Neuron (in vitro differentiated cells): ENCODE data around the gene FREM1.

Experiments used
- H2AFZ ChIP-seq: one replicate; pipeline ENCODE4 v1.6.1; 2013; ENCODE audit warnings: low read depth, mild to moderate bottlenecking, inconsistent platforms, low read length, moderate library complexity
- H3K27me3 ChIP-seq: one replicate; pipeline ENCODE4 v1.6.1; 2013; ENCODE audit warnings: low read length; ENCODE audit not compliant: insufficient read depth
- H3K36me3 ChIP-seq: one replicate; pipeline ENCODE4 v1.6.1; 2013; ENCODE audit warnings: low read length; ENCODE audit not compliant: insufficient read depth
- H3K4me1 ChIP-seq: one replicate; pipeline ENCODE4 v1.6.1; 2013; ENCODE audit warnings: low read length; ENCODE audit not compliant: insufficient read depth
- H3K4me3 ChIP-seq: 2 replicates; pipeline ENCODE4 v1.5.1; 2013; ENCODE audit warnings: mild to moderate bottlenecking, low read length, moderate library complexity
- H3K9me3 ChIP-seq: one replicate; pipeline ENCODE4 v1.6.1; 2013; ENCODE audit warnings: low read length

FREM1 gene

DNA sequence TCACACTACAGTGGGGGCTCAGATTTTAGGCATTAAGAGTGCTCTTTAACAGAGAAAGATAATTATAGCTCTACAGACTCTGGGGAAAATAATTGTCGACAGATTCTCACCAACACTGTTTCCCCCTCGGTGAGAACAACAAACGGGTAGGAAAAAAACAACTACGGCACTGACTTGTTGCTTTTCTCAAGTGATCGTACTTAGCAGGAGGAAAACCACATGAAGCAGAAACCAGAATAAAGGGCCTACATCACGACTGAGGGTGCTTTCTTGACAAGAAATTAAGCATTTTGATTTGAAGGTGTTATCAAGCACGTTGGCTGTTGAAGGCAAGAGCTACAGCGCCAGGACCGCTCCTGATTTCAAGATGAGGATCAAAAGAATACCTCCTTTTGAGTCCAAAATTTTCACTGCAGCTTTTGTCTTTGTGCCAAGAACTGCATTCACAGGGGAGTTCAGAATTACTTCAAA is 160.5 kb downstream of the FREM1 start:
- peaks cover 15% of the 10 kb centered on the region for H3K36me3 ChIP-seq
- H2AFZ ChIP-seq = no peak overlapping the region
- H3K9me3 ChIP-seq = no peaks in the 10 kb centered on the region
- no peaks in the 10 kb centered on the region for H3K4me1 ChIP-seq
- H3K27me3 ChIP-seq = no peaks in the 10 kb centered on the region
- no peak overlapping the region for H3K4me3 ChIP-seq

GRCh38 chr9:14748373-14748772 is 161.9 kb downstream of the FREM1 start:
- no peak overlapping the region for H2AFZ ChIP-seq
- no peaks in the 10 kb centered on the region for H3K9me3 ChIP-seq
- no peaks in the 10 kb centered on the region for H3K27me3 ChIP-seq
- H3K36me3 ChIP-seq = peaks cover 15% of the 10 kb centered on the region
- H3K4me3 ChIP-seq = no peak overlapping the region
- H3K4me1 ChIP-seq = no peaks in the 10 kb centered on the region

DNA sequence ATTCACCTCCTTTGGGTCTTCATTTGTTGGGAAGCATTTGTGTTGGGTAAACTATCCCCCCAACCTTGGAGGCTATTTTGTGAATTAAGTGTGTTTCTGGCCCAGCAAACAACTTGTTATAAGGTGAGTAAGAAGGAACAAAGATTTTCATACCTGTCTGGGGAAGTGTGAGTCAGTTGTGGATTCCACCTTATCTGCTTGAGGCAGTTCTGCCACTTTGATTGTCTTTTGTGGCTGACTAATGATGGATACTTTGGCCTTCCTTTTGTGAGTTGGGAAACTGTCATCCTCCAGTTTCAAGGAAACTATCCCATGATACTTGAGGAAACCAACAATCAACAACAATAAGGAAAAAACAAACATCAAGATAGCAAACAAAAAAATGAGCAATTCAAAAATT is 163.1 kb downstream of the FREM1 start:
- Histone ChIP-seq H3K9me3 (no peaks in the 10 kb centered on the region), H3K4me3 (no peak overlapping the region), H3K36me3 (peaks cover 15% of the 10 kb centered on the region), H2AFZ (no peak overlapping the region), H3K4me1 (no peaks in the 10 kb centered on the region), H3K27me3 (no peaks in the 10 kb centered on the region)

DNA sequence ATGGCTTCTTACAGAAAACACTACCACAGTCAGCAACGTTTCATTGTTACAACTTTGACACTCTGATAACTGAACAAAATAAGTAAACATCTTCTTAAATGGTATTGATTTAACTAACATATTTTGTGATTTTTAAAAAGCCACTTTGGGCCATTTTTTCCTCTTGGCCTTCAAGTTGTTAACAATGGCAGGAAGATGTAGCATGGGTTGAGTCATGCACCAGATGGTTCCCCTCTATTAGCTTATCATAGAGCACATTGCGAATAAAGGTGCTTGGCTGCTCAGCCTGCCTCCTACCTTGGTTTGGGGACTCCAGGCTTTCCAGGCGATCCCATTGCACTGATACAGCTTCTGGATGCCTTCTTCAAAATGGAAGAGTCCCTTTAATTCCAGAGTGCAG is 163.6 kb downstream of the FREM1 start:
- Histone ChIP-seq H3K36me3 (peaks cover 15% of the 10 kb centered on the region), H3K4me1 (no peaks in the 10 kb centered on the region), H2AFZ (no peak overlapping the region), H3K4me3 (no peak overlapping the region), H3K27me3 (no peaks in the 10 kb centered on the region), H3K9me3 (no peaks in the 10 kb centered on the region)

- Histone ChIP-seq H3K27me3 (no peaks in the 10 kb centered on the region), H3K9me3 (no peaks in the 10 kb centered on the region), H3K36me3 (peaks cover 15% of the 10 kb centered on the region), H2AFZ (no peak overlapping the region), H3K4me1 (no peaks in the 10 kb centered on the region), H3K4me3 (no peak overlapping the region)
Measured at GRCh38 chr9:14744768-14745167, 165.5 kb downstream of the FREM1 start.

- no peaks in the 10 kb centered on the region for H3K27me3 ChIP-seq
- no peak overlapping the region for H3K4me3 ChIP-seq
- H3K36me3 ChIP-seq = peaks cover 5% of the 10 kb centered on the region
- no peaks in the 10 kb centered on the region for H3K4me1 ChIP-seq
- H2AFZ ChIP-seq = no peak overlapping the region
- H3K9me3 ChIP-seq = no peaks in the 10 kb centered on the region
Measured at GRCh38 chr9:14741369-14741768, 168.9 kb downstream of the FREM1 start.

DNA sequence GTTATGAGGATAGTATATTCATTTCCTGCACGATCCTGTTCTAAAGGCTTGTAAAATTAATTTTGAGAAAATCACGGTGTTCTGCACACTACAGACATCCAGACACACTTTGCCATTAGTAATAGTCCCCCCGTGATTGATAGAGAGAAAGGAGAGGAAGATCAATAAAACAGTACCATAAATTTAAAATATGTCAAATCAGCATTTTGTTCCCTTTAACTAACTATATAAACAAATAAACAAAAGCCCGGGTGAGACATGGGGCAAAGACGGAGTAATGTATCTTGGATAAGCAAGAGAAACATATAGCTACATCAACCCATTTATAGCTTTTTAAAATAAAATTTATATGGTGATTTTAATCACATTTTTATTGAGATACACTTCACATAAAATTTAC is 177.1 kb downstream of the FREM1 start:
- H2AFZ ChIP-seq = no peak overlapping the region
- H3K27me3 ChIP-seq = no peaks in the 10 kb centered on the region
- H3K4me3 ChIP-seq = no peak overlapping the region
- H3K36me3 ChIP-seq = no peaks in the 10 kb centered on the region
- H3K4me1 ChIP-seq = no peaks in the 10 kb centered on the region
- H3K9me3 ChIP-seq = no peaks in the 10 kb centered on the region

GRCh38 chr9:14731294-14731981 is 178.8 kb downstream of the FREM1 start:
- Histone ChIP-seq H3K4me3 (no peak overlapping the region), H3K27me3 (no peaks in the 10 kb centered on the region), H2AFZ (no peak overlapping the region), H3K4me1 (no peaks in the 10 kb centered on the region), H3K9me3 (no peaks in the 10 kb centered on the region), H3K36me3 (no peaks in the 10 kb centered on the region)

DNA sequence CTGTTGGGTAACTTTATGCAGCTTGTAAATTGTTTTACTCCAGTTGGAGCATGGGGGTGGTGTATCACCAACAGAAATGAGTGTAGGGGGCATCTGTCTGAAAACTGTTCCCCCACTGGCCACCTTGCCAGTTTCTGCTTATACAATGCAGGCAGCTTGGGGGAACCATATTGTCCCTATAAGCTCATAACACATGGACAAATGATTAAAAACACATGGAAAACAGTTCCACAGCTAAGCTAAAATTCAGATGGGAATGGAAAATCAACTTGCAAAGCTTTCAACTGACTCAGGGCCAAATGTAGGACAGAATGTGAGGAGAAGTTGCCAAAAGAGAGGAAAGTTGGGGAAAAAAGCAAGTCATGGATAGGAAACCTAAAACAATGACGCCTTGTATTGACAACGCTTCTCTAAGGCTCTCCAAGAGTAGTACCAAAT is 179.7 kb downstream of the FREM1 start:
- no peaks in the 10 kb centered on the region for H3K4me1 ChIP-seq
- no peaks in the 10 kb centered on the region for H3K27me3 ChIP-seq
- no peaks in the 10 kb centered on the region for H3K9me3 ChIP-seq
- H3K4me3 ChIP-seq = no peak overlapping the region
- no peak overlapping the region for H2AFZ ChIP-seq
- H3K36me3 ChIP-seq = no peaks in the 10 kb centered on the region

DNA sequence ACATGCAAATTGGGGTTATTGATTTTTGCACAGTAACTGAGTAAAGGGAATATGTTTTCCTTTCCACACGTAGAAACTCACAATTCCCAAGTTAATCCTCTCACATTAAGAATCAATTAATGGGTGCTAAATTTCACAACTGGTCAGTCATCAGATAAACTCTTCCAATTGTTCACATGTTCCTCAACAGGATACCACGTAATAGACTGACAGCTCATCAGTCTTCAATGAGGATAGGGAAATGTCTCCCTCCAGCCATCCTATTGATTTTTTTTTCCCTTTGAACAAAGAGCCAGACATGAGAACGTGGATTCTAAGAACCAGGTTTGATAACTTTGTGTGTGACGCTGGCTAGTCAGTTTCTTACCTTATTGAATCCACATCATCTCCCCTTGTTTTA is 186.9 kb downstream of the FREM1 start:
- Histone ChIP-seq H3K4me1 (no peaks in the 10 kb centered on the region), H3K27me3 (no peaks in the 10 kb centered on the region), H3K36me3 (no peaks in the 10 kb centered on the region), H2AFZ (no peak overlapping the region), H3K4me3 (no peak overlapping the region), H3K9me3 (no peaks in the 10 kb centered on the region)

DNA sequence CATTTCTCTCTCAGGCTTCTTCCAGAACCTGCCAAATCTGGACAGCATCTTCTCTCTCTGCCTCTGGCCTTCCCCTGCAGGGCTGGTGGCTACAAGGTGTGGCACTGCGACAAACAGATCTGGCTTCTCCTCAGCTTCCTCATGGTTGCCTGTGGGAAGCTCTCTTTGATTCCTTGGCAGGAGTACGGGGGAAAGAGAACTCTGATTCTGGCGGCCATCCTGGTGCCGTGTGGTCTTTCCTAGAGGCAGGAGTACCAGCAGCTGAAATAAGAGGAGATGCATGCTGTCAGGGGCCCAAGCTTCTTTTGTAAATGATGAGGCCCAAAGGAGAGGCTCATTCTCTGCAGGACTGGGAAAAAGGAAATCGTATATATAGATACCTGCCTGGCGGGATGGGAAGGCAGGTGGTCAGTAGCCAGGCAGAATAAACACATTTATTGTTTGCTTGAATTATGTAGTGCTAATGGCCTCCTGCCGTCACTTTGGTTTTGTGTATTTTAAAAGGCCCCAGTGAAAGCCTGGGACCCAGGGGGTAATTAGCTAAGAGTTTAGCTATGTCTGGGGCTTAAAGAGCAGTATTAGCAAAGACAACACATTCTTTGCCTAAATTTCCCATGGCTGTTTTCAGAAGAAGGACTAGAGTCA is 187.7 kb downstream of the FREM1 start, which contains the start of gene CER1:
Gene CER1, minus strand, starts transcription at position 343 of the 645 bp plus-strand sequence. Its CDS starts 61 bp downstream, at position 282.
- Histone ChIP-seq H3K27me3 (no peaks in the 10 kb centered on the region), H3K9me3 (no peaks in the 10 kb centered on the region), H3K36me3 (no peaks in the 10 kb centered on the region), H3K4me3 (no peak within 1 kb of the TSS), H3K4me1 (no peaks in the 10 kb centered on the region), H2AFZ (no peak within 1 kb of the TSS)

DNA sequence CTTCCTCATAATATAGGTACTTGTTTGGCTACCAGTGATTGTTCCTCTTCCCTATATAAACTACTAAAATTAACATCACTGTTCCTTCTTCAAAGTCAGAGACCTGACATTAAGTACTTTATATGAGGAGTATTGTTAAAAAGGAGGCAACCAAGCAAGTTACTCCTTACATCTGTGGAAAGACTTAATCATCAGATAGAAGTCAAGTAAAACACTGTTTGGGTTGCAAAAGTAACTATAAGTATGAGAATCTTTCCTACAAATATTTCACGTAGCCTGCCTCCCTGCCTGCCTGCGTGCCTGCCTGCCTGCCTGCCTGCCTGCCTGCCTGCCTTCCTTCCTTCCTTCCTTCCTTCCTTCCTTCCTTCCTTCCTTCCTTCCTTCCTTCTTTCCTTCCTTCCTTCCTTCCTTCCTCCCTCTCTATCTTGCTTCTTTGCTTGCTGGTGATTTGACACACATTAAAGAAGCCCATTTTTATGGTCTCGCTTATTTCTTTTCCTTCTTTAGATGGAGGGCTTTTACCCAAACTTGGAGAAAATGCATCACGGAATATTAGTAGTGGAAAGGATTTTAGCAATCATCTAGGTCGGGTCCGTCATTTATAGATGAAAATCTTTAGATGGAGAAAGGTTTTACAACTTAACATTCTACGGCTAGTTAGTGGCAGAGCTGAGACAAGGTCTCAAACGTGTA is 190.9 kb downstream of the FREM1 start:
- Histone ChIP-seq H3K4me1 (no peaks in the 10 kb centered on the region), H2AFZ (no peak overlapping the region), H3K4me3 (no peak overlapping the region), H3K27me3 (no peaks in the 10 kb centered on the region), H3K36me3 (no peaks in the 10 kb centered on the region), H3K9me3 (no peaks in the 10 kb centered on the region)

GRCh38 chr9:14715102-14715501 is 195.1 kb downstream of the FREM1 start:
- no peak overlapping the region for H2AFZ ChIP-seq
- no peak overlapping the region for H3K4me3 ChIP-seq
- H3K4me1 ChIP-seq = no peaks in the 10 kb centered on the region
- H3K27me3 ChIP-seq = no peaks in the 10 kb centered on the region
- no peaks in the 10 kb centered on the region for H3K9me3 ChIP-seq
- no peaks in the 10 kb centered on the region for H3K36me3 ChIP-seq
